SU-DHL-6 (cell line): Measurements from ENCODE around the gene MDC1.
A peak's percentile ranks its signal among the peaks of the same experiment; 100 is the strongest.

Experiments used
- H2AFZ ChIP-seq: fragments of 200-600 bp; sonication (generic); 2 replicates; pipeline ENCODE4 v1.6.1; 2014; ENCODE audit warnings: low read depth, mild to moderate bottlenecking, moderate library complexity, mixed read lengths, antibody characterized with exemption, low read length; ENCODE audit not compliant: severe bottlenecking
- H3F3A ChIP-seq: fragments of 200-600 bp; shearing (Covaris generic); 2 replicates; pipeline ENCODE4 v1.6.0; 2016; ENCODE audit warnings: antibody characterized with exemption, mild to moderate bottlenecking; ENCODE audit not compliant: insufficient read depth
- H3K27ac ChIP-seq: fragments of 200-600 bp; sonication (generic); 2 replicates; pipeline ENCODE4 v1.5.1; 2016; ENCODE audit warnings: low read depth, mild to moderate bottlenecking, low read length, moderate library complexity, mixed read lengths
- H3K27me3 ChIP-seq: fragments of 200-600 bp; sonication (generic), shearing (Covaris generic); 2 replicates; pipeline ENCODE4 v1.6.0; 2014; ENCODE audit warnings: mild to moderate bottlenecking, low read length
- H3K36me3 ChIP-seq: fragments of 200-600 bp; sonication (generic); 2 replicates; pipeline ENCODE4 v1.6.1; 2014; ENCODE audit warnings: mild to moderate bottlenecking, low read length, mixed read lengths
- H3K4me2 ChIP-seq: fragments of 300-600, 200-600 bp; shearing (Covaris generic), sonication (generic); 2 replicates; pipeline ENCODE4 v1.6.0; 2014; ENCODE audit warnings: low read length, low read depth, mild to moderate bottlenecking; ENCODE audit not compliant: poor library complexity, severe bottlenecking
- H3K4me3 ChIP-seq: fragments of 200-600 bp; sonication (generic); 2 replicates; pipeline ENCODE4 v1.5.1; 2014; ENCODE audit warnings: antibody characterized with exemption, low read length, mild to moderate bottlenecking, mixed read lengths; ENCODE audit not compliant: insufficient read depth, poor library complexity, severe bottlenecking
- H3K79me2 ChIP-seq: fragments of 200-600 bp; sonication (generic); 2 replicates; pipeline ENCODE4 v1.6.1; 2014; ENCODE audit warnings: mild to moderate bottlenecking, low read length, moderate library complexity; ENCODE audit not compliant: insufficient read depth
- H3K9ac ChIP-seq: fragments of 200-600 bp; sonication (generic); 2 replicates; pipeline ENCODE4 v1.7.0; 2014; ENCODE audit warnings: mild to moderate bottlenecking, low read length
- H3K9me2 ChIP-seq: fragments of 200-600 bp; sonication (generic); replicated peaks from 2 replicates; pipeline ENCODE4 v1.6.1; 2014; ENCODE audit warnings: low read length; ENCODE audit not compliant: insufficient read depth
- H3K9me3 ChIP-seq: fragments of 200-600 bp; sonication (generic); 2 replicates; pipeline ENCODE4 v1.6.1; 2014; ENCODE audit warnings: low read length, mixed read lengths; ENCODE audit not compliant: insufficient read depth
- H4K20me1 ChIP-seq: fragments of 200-600 bp; sonication (generic); 2 replicates; pipeline ENCODE4 v1.6.1; 2014; ENCODE audit warnings: low read depth, mild to moderate bottlenecking, antibody characterized with exemption, low read length, moderate library complexity, mixed read lengths
- EZH2phosphoT487 ChIP-seq: fragments of 200-600 bp; sonication (generic), shearing (Covaris generic); conservative IDR thresholded peaks from 2 replicates; pipeline ENCODE4 v1.6.1; 2018; ENCODE audit warnings: mild to moderate bottlenecking, antibody characterized with exemption, low read length, moderate library complexity, mixed read lengths
- TF ChIP-seq, protein P1 (sequence below): fragments of 200-600 bp; sonication (generic); IDR thresholded peaks from one replicate; pipeline ENCODE4 v1.5.1; 2017; ENCODE audit warnings: antibody characterized with exemption, mild to moderate bottlenecking, low read length, moderate library complexity; ENCODE audit not compliant: insufficient read depth, poor library complexity, severe bottlenecking

The MDC1 gene

DNA sequence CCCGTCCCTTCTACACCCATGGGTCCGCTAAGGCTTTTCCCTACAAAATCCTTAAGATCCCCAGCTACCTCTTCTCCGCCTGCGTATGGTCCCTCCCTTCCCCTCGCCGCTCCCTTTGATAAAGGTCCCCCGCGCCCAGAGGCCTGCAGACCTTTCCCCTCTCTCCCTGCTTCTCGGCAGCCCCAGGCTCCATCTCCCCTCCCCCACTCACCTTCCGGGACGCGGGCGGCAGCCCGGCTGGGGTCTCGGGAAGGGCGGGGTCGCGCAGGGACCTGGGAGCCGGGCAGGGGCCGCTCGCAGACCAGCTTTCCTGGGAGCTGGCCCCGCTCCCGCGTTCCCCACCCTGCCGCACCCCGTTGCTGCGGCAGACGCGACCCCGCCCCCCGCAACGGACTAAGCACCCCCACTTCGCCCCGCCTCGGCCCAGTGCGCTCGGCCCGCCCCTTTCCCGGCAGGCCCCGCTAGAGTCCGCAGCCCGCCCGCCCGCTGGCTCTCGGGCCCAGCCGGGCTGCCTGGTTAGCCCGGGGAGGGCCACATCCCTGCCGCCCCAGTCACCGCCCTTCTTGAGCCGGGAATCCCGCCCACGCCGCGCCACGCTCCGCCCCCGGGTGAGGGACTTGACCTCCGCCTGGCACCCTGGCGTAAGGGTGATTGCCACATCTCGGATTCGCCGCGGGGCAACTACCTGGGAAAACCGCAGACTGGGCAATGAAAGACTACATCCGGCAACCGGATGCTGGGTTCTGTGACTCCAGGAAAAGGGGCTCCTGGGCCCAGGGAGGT is 25.4 kb upstream of the MDC1 start, which contains the start of gene FLOT1:
Gene FLOT1, minus strand, starts transcription at position 372 of the 783 bp plus-strand sequence. CDS start 498 bp downstream, outside the sequence.
- H3K4me3 ChIP-seq, result peak within 1 kb of the TSS; percentile 83
- peaks cover 15% of the 10 kb centered on the region; the same call in 1 of the 2 replicates for H3K36me3 ChIP-seq
- H4K20me1 ChIP-seq, result no peaks in the 10 kb centered on the region
- peak within 1 kb of the TSS; percentile 86 for H2AFZ ChIP-seq
- H3K4me2 ChIP-seq, result peak within 1 kb of the TSS; percentile 74
- no peaks in the 10 kb centered on the region for H3K9me3 ChIP-seq
- H3K9ac ChIP-seq, result peak within 1 kb of the TSS; percentile 78
- H3K27me3 ChIP-seq, result no peaks in the 10 kb centered on the region
- H3K9me2 ChIP-seq, result no peaks in the 10 kb centered on the region
- 0 out of 2 replicates have a peak within 1 kb of the TSS, but pooled peaks have one; percentile 7 for H3K27ac ChIP-seq
- peaks cover 7% of the 10 kb centered on the region; the same call in 1 of the 2 replicates for H3K79me2 ChIP-seq
- TF ChIP-seq, protein P1, sequence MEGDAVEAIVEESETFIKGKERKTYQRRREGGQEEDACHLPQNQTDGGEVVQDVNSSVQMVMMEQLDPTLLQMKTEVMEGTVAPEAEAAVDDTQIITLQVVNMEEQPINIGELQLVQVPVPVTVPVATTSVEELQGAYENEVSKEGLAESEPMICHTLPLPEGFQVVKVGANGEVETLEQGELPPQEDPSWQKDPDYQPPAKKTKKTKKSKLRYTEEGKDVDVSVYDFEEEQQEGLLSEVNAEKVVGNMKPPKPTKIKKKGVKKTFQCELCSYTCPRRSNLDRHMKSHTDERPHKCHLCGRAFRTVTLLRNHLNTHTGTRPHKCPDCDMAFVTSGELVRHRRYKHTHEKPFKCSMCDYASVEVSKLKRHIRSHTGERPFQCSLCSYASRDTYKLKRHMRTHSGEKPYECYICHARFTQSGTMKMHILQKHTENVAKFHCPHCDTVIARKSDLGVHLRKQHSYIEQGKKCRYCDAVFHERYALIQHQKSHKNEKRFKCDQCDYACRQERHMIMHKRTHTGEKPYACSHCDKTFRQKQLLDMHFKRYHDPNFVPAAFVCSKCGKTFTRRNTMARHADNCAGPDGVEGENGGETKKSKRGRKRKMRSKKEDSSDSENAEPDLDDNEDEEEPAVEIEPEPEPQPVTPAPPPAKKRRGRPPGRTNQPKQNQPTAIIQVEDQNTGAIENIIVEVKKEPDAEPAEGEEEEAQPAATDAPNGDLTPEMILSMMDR, result no peak
- no peak for TF ChIP-seq EZH2phosphoT487
- H3F3A ChIP-seq, result peaks cover 16% of the 10 kb centered on the region

GRCh38 chr6:30741789-30742315 is 24.8 kb upstream of the MDC1 start:
- H2AFZ ChIP-seq, result peak overlapping the region; percentile 86
- peak overlapping the region; percentile 83 for H3K4me3 ChIP-seq
- H3K79me2 ChIP-seq, result peaks cover 7% of the 10 kb centered on the region; the same call in 1 of the 2 replicates
- peaks cover 16% of the 10 kb centered on the region for H3F3A ChIP-seq
- TF ChIP-seq, protein P1, result no peak
- TF ChIP-seq EZH2phosphoT487, result no peak
- H3K36me3 ChIP-seq, result peaks cover 15% of the 10 kb centered on the region; the same call in 1 of the 2 replicates
- peak overlapping the region; percentile 74 for H3K4me2 ChIP-seq
- no peaks in the 10 kb centered on the region for H3K27me3 ChIP-seq
- H3K9me2 ChIP-seq, result no peaks in the 10 kb centered on the region
- peak overlapping the region; percentile 78 for H3K9ac ChIP-seq
- 0 out of 2 replicates have a peak overlapping the region, but pooled peaks have one; percentile 7 for H3K27ac ChIP-seq
- no peaks in the 10 kb centered on the region for H3K9me3 ChIP-seq
- no peaks in the 10 kb centered on the region for H4K20me1 ChIP-seq

GRCh38 chr6:30741063-30741779 is 24.1 kb upstream of the MDC1 start:
- no peaks in the 10 kb centered on the region for H4K20me1 ChIP-seq
- TF ChIP-seq EZH2phosphoT487, result no peak
- TF ChIP-seq, protein P1, result no peak
- H3K79me2 ChIP-seq, result peaks cover 7% of the 10 kb centered on the region; the same call in 1 of the 2 replicates
- H3K9me2 ChIP-seq, result no peaks in the 10 kb centered on the region
- H3F3A ChIP-seq, result peaks cover 16% of the 10 kb centered on the region
- no peak overlapping the region for H3K27ac ChIP-seq
- peak overlapping the region; percentile 78 for H3K9ac ChIP-seq
- peak overlapping the region; percentile 83 for H3K4me3 ChIP-seq
- peak overlapping the region; percentile 74 for H3K4me2 ChIP-seq
- H3K9me3 ChIP-seq, result no peaks in the 10 kb centered on the region
- H3K27me3 ChIP-seq, result no peaks in the 10 kb centered on the region
- H3K36me3 ChIP-seq, result peaks cover 15% of the 10 kb centered on the region; the same call in 1 of the 2 replicates
- H2AFZ ChIP-seq, result no peak overlapping the region
